ENCODE measurements around the gene NCEH1. TPM values are rescaled to one million over a fixed set of nuclear protein-coding genes. Genes with fewer than 3 reads are reported as not detected.

Gene NCEH1
- total and polyA plus RNA-seq, 4 donors: 1.1 to 32.3 (median 2.5) TPM

DNA sequence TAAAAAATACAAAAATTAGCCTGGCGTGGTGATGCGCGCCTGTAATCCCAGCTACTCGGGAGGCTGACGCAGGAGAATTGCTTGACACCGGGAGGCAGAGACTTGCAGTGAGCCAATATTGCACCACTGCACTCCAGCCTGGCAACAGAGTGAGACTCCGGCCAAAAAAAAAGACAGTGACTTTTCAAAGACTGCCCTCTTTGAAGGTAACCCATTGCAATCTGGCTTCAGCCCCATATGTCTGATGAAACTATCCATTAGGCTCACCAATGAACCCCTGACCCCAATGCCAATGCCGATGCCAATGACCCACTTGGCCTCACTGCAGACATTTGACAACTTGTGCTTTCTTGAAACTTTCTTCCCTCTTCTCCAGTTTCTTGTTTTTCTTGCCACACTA, 54.3 kb downstream of the NCEH1 start:
- H3K27ac ChIP-seq (ENCODE audit: low read depth in 1 of 2, low read length in 2 of 2): no peak overlapping the region
- no peaks in the 10 kb centered on the region for H3K9me3 ChIP-seq (ENCODE audit: control insufficient read depth in 4 of 4, low read length in 3 of 4)
- no peaks in the 10 kb centered on the region for H3K4me1 ChIP-seq (ENCODE audit: control insufficient read depth in 4 of 4, insufficient read depth in 4 of 4, low read length in 3 of 4)
- 61% methylated on average over 8 of the region's 8 CpGs for WGBS
- no peak overlapping the region for H3K4me3 ChIP-seq (ENCODE audit: low read depth in 1 of 3, low read length in 3 of 3)
- H3K36me3 ChIP-seq (ENCODE audit: control insufficient read depth in 4 of 4, insufficient read depth in 3 of 4, low read depth in 1 of 4, low read length in 3 of 4): no peaks in the 10 kb centered on the region
- no peak overlapping the region for H3K9ac ChIP-seq (ENCODE audit: low read depth in 1 of 2, low read length in 2 of 2)
- no peak for DNase-seq (ENCODE audit: low spot score)
- no peaks in the 10 kb centered on the region for H3K27me3 ChIP-seq (ENCODE audit: control insufficient read depth in 4 of 4, insufficient read depth in 4 of 4, low read length in 3 of 4)
- TF ChIP-seq HNF4A (conservative IDR thresholded peaks at IDR 0.05): peak; percentile 46 to 68
- TF ChIP-seq GABPA (IDR thresholded peaks at IDR 0.05 in 1 of 2, conservative IDR thresholded peaks at IDR 0.05 in 1 of 2): no peak
- TF ChIP-seq, protein P1, sequence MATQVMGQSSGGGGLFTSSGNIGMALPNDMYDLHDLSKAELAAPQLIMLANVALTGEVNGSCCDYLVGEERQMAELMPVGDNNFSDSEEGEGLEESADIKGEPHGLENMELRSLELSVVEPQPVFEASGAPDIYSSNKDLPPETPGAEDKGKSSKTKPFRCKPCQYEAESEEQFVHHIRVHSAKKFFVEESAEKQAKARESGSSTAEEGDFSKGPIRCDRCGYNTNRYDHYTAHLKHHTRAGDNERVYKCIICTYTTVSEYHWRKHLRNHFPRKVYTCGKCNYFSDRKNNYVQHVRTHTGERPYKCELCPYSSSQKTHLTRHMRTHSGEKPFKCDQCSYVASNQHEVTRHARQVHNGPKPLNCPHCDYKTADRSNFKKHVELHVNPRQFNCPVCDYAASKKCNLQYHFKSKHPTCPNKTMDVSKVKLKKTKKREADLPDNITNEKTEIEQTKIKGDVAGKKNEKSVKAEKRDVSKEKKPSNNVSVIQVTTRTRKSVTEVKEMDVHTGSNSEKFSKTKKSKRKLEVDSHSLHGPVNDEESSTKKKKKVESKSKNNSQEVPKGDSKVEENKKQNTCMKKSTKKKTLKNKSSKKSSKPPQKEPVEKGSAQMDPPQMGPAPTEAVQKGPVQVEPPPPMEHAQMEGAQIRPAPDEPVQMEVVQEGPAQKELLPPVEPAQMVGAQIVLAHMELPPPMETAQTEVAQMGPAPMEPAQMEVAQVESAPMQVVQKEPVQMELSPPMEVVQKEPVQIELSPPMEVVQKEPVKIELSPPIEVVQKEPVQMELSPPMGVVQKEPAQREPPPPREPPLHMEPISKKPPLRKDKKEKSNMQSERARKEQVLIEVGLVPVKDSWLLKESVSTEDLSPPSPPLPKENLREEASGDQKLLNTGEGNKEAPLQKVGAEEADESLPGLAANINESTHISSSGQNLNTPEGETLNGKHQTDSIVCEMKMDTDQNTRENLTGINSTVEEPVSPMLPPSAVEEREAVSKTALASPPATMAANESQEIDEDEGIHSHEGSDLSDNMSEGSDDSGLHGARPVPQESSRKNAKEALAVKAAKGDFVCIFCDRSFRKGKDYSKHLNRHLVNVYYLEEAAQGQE (IDR thresholded peaks at IDR 0.05): no peak
- peak; percentile 65 to 81 for TF ChIP-seq RXRA (IDR thresholded peaks at IDR 0.05)
- no peak for TF ChIP-seq HNF4G (IDR thresholded peaks at IDR 0.05)
- TF ChIP-seq, protein P2, sequence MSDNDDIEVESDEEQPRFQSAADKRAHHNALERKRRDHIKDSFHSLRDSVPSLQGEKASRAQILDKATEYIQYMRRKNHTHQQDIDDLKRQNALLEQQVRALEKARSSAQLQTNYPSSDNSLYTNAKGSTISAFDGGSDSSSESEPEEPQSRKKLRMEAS (IDR thresholded peaks at IDR 0.05): no peak
- TF ChIP-seq FOXA1 (IDR thresholded peaks at IDR 0.05): no peak
- TF ChIP-seq SP1 (IDR thresholded peaks at IDR 0.05): peak; percentile 49
- TF ChIP-seq, protein P3, sequence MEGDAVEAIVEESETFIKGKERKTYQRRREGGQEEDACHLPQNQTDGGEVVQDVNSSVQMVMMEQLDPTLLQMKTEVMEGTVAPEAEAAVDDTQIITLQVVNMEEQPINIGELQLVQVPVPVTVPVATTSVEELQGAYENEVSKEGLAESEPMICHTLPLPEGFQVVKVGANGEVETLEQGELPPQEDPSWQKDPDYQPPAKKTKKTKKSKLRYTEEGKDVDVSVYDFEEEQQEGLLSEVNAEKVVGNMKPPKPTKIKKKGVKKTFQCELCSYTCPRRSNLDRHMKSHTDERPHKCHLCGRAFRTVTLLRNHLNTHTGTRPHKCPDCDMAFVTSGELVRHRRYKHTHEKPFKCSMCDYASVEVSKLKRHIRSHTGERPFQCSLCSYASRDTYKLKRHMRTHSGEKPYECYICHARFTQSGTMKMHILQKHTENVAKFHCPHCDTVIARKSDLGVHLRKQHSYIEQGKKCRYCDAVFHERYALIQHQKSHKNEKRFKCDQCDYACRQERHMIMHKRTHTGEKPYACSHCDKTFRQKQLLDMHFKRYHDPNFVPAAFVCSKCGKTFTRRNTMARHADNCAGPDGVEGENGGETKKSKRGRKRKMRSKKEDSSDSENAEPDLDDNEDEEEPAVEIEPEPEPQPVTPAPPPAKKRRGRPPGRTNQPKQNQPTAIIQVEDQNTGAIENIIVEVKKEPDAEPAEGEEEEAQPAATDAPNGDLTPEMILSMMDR (IDR thresholded peaks at IDR 0.05; ENCODE audit: low read depth, low read length, missing input control): no peak
- no peak for TF ChIP-seq TAF1 (conservative IDR thresholded peaks at IDR 0.05)
- no peak for TF ChIP-seq YY1 (IDR thresholded peaks at IDR 0.05)
- TF ChIP-seq FOXA2 (IDR thresholded peaks at IDR 0.05): no peak
- peak in 1 of 2 donors; percentile 27 for TF ChIP-seq JUND (IDR thresholded peaks at IDR 0.05)
- no peak for TF ChIP-seq EGR1 (IDR thresholded peaks at IDR 0.05; ENCODE audit: low read depth in 2 of 2)
- no peak for TF ChIP-seq NR2F2 (IDR thresholded peaks at IDR 0.05)
- TF ChIP-seq, protein P4, sequence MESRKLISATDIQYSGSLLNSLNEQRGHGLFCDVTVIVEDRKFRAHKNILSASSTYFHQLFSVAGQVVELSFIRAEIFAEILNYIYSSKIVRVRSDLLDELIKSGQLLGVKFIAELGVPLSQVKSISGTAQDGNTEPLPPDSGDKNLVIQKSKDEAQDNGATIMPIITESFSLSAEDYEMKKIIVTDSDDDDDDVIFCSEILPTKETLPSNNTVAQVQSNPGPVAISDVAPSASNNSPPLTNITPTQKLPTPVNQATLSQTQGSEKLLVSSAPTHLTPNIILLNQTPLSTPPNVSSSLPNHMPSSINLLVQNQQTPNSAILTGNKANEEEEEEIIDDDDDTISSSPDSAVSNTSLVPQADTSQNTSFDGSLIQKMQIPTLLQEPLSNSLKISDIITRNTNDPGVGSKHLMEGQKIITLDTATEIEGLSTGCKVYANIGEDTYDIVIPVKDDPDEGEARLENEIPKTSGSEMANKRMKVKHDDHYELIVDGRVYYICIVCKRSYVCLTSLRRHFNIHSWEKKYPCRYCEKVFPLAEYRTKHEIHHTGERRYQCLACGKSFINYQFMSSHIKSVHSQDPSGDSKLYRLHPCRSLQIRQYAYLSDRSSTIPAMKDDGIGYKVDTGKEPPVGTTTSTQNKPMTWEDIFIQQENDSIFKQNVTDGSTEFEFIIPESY (IDR thresholded peaks at IDR 0.05): no peak
- peak in 1 of 2 donors; percentile 27 for TF ChIP-seq RAD21 (IDR thresholded peaks at IDR 0.05)
- TF ChIP-seq, protein P5, sequence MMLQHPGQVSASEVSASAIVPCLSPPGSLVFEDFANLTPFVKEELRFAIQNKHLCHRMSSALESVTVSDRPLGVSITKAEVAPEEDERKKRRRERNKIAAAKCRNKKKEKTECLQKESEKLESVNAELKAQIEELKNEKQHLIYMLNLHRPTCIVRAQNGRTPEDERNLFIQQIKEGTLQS (IDR thresholded peaks at IDR 0.05): peak; percentile 63

Data from liver (tissue), 9 donors.